Stimulated activated CD8-positive, alpha-beta memory T cell treated with anti-CD3 and anti-CD28 coated beads, Interleukin-4, amount 100 ng/mL, for 24 hours (primary cell): Measurements from ENCODE around the gene CCNF.
"Not testable (repeated sequence)": the region's sequence is repeated elsewhere in the genome, so short reads cannot be mapped to it uniquely, and the experiment has no call there.

ENCODE experiments used
- DNase-seq: peaks from one replicate; pipeline ENCODE4 v3.0.0-alpha.2; 2020; ENCODE audit warnings: low read depth

CCNF gene

DNA sequence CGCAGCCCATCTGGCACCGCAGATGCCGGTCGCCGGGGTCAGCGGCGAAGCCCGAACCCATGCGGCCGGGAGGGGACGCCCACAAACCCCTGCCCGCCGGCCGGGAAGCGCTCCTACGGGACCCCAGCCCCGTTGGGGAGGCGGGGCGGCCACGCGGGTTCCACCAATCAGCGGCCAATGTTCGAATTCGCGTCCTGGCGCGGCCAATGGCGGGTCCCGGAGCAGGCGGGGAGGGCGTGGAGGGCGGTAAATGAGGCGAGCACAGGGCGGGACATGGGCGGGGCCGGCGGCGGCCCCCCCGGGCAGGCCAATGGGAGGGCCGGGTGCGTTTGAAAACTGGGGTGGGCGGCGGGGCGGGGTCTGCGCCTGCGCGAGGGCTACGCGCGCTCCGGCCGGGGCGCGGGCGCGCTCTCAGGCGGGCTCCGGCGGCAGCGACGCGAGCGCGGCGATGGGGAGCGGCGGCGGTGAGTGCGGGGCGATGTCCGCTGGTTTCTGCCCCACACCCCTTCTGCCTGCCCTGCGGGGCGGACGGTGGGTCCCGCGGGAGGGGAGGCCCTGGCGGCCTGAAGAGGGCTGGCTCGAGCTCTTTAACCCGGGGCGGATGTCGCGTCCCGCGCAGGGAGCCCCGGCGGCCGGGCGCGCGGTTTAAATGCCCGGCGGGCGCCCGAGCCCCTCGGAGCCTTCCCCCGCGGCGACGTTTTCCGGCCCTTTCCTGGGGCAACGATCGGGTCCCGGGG lies at the start of gene CCNF:
CCNF (plus strand) TSS at position 414 of the 737 bp plus-strand sequence; CDS start at position 449, 35 bp downstream.
- peak; percentile 97 for DNase-seq

- no peak for DNase-seq
Observed at GRCh38 chr16:2383501-2383900, 45.7 kb upstream of the CCNF start.

DNA sequence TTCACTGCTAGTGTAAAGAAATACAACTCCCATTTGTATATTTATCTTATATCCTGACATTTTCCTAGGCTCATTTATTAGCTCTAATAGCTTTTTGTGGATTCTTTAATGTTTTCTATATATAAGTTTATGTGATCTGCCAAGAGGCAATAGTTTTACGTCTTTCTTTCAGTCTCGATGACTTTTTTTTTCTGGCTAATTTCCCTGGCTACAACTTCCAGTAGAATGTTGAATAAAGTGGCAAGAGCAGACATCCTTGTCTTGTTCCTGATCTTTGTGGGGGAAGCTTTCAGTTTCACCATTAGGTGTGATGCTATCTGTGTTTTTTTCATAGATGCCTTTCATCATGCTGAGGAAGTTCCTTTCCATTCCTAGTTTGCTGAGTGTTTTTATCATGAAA lies 44.8 kb upstream of the CCNF start:
- DNase-seq: no peak

DNA sequence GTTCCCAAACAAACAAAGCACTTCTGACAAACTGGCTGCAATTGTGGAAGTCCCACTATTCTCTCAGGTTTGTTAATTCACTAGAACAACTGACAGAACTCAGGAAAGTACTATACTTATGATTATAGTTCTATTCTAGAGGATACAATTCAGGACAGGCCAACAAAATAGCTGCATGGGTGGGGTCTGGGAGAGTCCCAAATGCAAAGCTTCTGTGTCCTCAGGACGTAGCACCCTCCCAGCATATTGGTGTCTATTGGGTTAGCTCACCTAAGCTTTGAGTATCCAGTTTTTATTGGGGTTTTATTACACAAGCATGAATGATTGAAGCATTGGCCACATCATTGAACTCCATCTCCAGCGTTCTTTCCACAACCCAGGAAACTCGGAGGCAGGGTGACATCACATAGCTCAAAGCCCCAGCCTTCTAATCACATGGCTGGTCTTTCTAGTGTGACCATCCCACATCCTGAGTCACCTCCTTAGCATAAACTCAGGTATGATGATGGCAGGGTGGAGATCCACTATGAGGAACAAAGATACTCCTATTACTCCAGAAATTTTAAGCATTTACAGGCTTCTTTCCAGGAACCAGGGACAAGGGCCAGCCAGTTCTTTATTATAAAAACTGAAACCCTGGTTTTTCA lies 43.9 kb upstream of the CCNF start:
- no peak for DNase-seq

DNA sequence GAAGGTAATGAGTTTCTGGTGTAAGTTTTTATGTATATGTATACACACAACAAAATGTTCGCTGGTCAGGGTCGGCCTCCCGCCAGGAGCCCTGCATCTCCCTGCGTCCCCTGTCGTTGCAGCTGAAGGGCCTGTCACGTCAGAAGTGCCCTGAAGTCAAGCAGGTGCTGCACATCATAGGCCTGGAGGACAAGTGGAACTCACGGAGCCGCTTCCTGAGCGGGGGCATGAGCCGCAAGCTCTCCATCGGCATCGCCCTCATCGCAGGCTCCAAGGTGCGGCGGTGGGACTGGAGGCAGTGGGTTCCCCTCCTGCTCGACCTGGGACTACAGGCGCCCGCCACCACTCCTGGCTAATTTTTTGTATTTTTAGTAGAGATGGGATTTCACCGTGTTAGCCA lies 43.3 kb upstream of the CCNF start:
- not testable (repeated sequence) for DNase-seq

DNA sequence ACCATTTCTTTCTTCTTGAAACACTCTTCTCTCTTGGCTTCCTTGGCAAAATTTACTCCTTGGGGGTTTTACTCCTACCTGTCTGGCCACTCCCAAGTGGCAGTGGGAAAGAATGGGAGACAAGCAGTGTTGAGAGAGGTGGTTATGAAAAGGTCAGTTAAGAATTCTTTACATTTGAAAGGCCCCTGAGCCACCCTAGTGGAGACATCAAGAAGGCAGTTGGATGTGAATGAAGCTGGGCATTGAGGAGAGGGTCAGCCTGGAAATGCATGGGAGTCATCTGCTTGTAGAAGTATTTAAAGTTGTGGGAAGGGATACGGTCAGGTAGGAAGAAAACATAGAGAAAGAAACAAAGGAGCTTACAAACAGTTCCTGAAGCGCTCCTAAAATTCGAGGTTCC lies 42.3 kb upstream of the CCNF start:
- DNase-seq: no peak

DNA sequence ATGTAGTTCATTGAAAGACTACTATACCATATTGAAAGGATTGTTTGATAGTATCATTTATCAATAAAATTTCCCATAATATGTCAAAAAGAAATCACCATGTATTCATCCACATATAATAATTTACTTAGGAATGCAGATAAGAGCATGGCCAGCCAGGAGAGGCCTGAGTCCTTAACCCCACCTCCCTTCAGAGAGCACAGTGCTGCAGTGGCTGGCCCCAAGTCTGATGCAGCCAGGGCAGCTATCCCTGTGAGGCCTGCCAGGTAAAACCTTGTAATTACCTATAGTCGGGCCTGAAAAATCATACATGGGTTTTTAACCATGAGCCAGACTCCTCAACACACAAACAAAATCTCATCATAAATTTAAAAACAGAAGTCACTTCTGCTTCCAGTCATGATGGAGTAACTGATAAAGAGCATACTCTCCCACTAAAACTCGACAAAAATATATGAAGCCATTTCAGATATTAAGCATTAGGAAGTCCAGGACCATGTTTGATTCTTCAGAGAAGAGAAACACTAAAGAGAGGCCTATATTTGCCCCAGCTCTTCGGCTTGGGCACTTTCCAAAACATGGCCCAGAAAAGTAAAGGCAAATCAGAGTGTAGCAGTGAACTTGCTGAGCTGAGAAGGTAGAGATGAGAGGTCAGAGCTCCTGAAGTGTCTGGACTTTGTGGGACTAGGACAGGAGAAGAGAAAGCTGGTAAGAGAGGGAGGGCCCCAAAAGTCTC lies 40.9 kb upstream of the CCNF start:
- no peak for DNase-seq

DNA sequence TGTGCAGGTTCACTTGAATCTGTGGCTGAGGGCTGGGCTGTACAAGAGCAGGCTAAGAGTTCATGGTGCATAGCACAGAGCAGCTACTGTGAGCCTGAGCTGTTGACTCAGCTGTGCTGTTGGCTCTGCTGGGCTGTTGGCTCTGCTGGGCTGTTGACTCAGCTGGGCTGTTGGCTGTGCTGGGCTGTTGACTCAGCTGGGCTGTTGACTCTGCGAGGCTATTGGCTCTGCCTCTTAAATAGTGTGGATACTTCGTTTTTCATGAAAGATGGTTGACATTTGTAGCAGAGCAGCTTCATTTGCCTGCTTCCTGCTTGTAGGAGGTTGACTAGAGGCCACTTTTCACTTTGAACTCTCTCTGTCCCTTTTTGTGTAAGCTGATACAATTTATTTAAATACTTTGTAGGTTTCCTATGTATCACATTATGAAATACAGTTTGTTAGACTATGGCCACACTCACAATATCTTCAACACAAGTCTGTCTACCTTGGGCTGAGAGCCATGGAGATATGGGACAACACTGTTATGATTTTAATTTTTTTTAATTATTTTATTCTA lies 40.3 kb upstream of the CCNF start:
- DNase-seq: no peak

- DNase-seq: no peak
Observed at GRCh38 chr16:2392025-2392424, 37.2 kb upstream of the CCNF start.

GRCh38 chr16:2398520-2398919 lies 30.7 kb upstream of the CCNF start:
- DNase-seq: no peak

- no peak for DNase-seq
Observed at GRCh38 chr16:2404099-2404498, 25.1 kb upstream of the CCNF start.

DNA sequence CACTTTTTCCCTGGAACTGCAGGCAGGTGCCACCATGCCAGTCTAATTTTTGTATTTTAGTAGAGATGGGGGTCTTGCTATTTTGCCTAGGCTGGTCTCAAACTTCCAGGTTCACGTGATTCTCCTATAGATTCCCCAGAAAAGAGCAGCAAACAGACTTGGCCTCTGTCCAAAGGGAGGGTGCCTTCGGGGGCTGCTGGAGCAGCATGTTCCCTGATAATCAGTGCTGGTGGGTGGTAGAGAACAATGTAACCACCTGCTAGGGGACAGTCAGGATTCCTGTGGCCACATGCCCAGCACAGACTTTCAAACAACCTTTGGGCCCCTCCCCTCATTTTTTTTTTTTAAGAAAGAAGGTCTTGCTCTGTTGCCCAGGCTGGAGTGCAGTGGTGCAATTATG lies 14.2 kb upstream of the CCNF start:
- no peak for DNase-seq

- no peak for DNase-seq
Observed at GRCh38 chr16:2420035-2420434, 9.2 kb upstream of the CCNF start.

DNA sequence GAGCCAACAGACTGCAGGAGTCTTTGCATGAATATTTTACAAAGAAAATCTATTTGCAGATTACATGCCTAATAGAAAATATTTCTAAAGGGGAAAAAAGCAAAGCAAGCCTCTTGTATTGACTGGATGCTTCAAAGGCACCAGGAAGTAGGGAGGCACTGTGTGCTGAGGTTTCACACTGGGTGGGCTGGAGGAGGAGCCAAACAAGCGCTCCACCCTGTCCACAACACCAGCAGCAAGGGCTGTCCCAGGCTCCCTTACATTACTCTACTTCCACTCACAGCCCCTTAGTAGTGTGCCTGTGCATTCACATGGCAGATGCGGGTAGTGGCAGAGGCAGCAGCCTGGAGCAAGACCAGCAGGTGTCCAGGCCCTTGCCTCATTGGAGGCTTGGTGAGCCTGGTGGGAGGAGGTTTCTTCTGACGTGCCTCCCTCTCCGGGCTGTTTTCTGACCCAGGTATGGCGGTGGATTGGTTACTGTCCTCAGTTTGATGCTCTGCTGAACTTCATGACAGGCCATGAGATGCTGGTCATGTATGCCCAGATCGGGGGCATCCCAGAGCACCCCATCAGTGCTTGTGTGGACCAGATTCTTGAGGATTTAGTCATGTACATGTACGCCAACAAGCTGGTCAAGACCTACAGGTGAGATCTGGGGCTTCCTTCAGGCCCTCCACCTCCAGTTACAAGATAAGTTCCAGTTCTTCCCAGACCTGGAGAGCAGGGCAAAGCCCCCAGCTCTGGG lies 7.0 kb upstream of the CCNF start:
- DNase-seq: no peak

DNA sequence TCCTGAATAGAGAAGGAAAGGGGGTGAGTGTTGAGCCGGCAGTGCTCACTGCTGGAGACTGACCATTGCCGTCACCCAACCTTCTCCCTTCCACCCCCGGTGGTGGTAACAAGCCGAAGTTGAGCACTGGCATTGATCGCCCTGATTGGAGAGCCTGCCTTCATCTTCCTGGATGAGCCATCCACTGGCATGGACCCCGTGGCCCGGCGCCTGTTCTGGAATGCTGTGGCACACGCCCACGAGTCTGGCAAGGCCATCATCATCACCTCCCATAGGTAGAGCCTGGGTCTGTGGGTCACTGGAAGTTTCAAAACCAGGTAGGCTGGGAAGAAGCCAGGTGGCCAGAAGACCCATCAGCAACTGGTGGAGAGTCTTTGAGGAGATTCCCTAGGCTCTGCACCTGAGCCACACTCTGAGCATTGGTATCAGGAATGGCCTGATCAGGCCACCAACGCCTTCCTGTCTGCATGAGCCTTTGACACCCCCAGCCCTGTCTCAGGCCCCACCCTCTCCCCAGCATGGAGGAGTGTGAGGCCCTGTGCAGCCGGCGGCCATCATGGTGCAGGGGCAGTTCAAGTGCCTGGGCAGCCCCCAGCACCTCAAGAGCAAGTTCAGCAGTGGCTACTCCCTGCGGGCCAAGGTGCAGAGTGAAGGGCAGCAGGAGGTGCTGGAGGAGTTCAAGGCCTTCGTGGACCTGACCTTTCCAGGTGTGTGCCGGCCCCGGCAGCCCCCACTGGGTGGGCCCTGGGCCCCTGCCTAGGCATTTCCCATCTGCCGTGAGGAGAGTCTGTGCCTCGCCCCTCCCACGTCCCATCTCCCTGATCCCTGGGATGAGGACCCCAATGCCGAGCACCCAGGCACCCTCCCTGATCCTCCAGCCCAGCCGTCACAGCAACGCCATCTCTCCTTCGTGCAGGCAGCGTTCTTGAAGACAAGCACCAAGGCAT lies 4.9 kb upstream of the CCNF start:
- no peak for DNase-seq

- DNase-seq: no peak
Observed at GRCh38 chr16:2425008-2425518, 4.2 kb upstream of the CCNF start.

- DNase-seq: no peak
Observed at GRCh38 chr16:2425825-2426430, 3.3 kb upstream of the CCNF start.

- no peak for DNase-seq
Observed at GRCh38 chr16:2426941-2427361, 2.3 kb upstream of the CCNF start.

DNA sequence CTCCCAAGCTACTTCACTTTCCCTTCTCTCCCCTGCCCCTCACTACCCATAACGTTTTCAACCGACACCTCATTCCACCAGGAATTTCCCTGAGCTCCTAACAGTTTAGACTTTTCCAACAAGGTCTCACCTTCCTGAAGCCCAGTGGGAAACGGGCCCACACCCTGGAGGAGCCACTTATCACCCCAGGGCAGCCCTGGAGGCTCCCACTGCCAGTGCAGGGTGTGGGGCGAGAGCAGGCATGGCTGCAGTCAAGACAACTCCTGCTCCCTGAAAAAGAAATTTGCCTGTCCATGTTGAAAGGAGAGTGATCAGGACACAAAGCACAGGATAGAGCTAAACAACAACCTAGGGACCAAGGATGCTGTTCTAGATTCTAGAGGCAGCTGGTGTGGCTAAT lies 1.7 kb upstream of the CCNF start:
- no peak for DNase-seq

DNA sequence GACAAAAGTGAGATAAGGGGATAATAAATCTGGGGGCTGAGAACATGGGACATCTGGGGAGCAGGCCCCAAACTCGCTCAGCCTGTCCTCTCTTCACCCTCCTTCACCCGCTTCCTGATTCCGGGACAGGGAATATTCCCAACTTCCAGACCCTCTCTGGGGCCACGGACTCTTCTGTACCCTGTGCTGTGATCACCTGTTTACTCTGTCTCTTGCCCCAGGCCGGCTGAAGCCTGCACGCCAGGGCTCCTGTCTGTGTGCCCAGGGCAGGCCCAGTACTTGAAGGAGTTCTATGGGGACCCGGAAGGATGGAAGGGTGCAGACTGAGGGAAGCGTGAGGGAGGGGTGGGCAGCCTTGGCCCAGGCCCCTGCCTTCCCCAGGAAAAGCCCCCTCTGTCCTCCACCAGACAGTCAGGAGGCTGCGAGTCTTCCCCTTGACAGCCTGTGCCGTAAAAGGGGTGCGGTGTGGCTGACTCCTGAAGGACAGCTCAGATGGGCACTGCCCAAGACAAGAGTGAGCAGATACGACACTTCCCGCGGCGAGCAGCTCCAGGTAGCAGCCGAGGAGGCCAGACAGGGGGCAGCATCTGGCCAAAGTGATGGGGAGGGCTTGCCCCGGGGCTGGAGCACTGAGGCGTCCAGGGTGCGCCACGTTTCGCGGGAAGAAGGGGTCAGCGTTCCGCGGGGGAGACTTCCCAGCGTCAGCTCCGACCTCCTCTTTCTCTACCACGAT lies 1.0 kb upstream of the CCNF start:
- DNase-seq: no peak
